Mesothelial cell of epicardium (in vitro differentiated cells): ENCODE measurements around the gene CDH18. TPM values are rescaled to one million over a fixed set of nuclear protein-coding genes. Genes with fewer than 3 reads are reported as not detected.

Experiments used
- DNase-seq, 2 experiments: peaks; one replicate each; pipeline ENCODE4 v3.0.0; 2021; ENCODE audit warnings: low spot score in 2 of 2; ENCODE audit not compliant: unreplicated experiment in 2 of 2
- H3K27ac Mint-ChIP-seq: 2 replicates; pipeline ENCODE4 v1.8.0; 2021; ENCODE audit warnings: mixed read lengths
- H3K27me3 Mint-ChIP-seq: 2 replicates; pipeline ENCODE4 v1.8.0; 2021; ENCODE audit warnings: low read depth, mixed read lengths
- H3K36me3 Mint-ChIP-seq: 2 replicates; pipeline ENCODE4 v1.8.0; 2021; ENCODE audit warnings: mixed read lengths
- H3K4me1 Mint-ChIP-seq: 2 replicates; pipeline ENCODE4 v1.8.0; 2021; ENCODE audit warnings: mixed read lengths
- H3K4me3 Mint-ChIP-seq: 2 replicates; pipeline ENCODE4 v1.8.0; 2021; ENCODE audit warnings: mild to moderate bottlenecking, moderate library complexity, mixed read lengths
- H3K9me3 Mint-ChIP-seq: 2 replicates; pipeline ENCODE4 v1.8.0; 2021; ENCODE audit warnings: mixed read lengths
- CTCF ChIP-seq: fragments of 200-600 bp; sonication (generic); IDR thresholded peaks from one replicate; pipeline ENCODE4 v1.5.0; 2021; ENCODE audit warnings: antibody characterized with exemption; ENCODE audit not compliant: unreplicated experiment
- total RNA-seq: library from RNA; stranded (reverse); gene quantifications from 3 replicates; pipeline ENCODE4 v1.2.1, GENCODE V29; 2021

Gene CDH18
- total RNA-seq, 1 donor from 2014 or later: 2.1 TPM

GRCh38 chr5:19986806-19987205, 1.2 kb downstream of the CDH18 start:
- peaks cover 32% of the 10 kb centered on the region for H3K27me3 Mint-ChIP-seq
- H3K9me3 Mint-ChIP-seq: no peaks in the 10 kb centered on the region
- TF ChIP-seq CTCF: no peak
- no peak for DNase-seq
- H3K36me3 Mint-ChIP-seq: no peaks in the 10 kb centered on the region
- no peak overlapping the region for H3K27ac Mint-ChIP-seq
- H3K4me3 Mint-ChIP-seq: no peak overlapping the region
- peaks cover 14% of the 10 kb centered on the region for H3K4me1 Mint-ChIP-seq

DNA sequence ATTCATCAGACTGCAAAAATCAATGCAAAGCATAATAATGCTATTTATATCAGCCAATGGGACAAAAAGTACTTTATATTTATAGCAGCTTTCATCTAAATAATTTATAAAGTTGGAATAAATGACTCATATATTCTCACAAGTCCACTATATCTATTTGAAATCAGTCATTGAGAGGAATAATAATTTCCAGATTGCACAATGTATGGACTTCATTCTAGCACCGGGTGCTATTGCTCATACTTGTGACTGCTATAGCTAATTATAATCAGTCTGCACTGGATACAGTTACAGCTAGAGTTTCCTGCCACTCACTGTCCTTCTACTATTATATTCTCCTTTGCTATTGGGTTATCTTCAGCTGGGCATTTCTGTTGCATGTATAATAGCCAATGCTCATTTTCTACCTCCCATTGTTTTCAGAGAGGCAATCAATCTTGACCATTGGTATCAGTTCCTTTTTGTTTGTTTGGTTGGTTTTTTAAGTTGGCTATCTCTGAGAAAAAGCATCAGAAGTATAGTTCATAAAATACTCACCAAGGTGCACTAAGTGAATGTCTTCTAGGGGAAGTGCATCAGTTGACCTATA, 1.9 kb downstream of the CDH18 start:
- H3K27me3 Mint-ChIP-seq: peaks cover 32% of the 10 kb centered on the region
- TF ChIP-seq CTCF: no peak

DNA sequence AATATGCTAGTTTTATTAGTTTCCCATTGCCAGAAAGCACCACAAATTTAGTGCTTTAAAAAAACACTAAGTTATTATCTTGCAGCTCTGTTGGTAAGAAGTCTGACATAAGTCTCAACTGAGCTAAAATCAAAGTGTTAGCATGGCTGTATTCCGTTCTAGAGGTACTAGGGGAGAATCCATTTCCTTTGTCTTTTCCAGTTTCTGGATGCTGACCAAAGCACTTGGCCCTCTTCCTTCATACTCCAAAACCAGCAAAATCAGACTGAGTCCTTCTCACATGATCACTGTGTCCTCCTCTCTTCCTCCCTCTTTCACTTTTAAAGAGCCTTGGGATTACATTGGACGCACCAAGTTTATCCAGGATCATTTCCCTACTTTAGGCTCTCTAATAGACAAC, 9.5 kb downstream of the CDH18 start:
- H3K27me3 Mint-ChIP-seq: no peaks in the 10 kb centered on the region
- no peak for TF ChIP-seq CTCF
- DNase-seq: no peak
- H3K36me3 Mint-ChIP-seq: no peaks in the 10 kb centered on the region
- no peaks in the 10 kb centered on the region for H3K4me1 Mint-ChIP-seq
- no peak overlapping the region for H3K27ac Mint-ChIP-seq
- H3K9me3 Mint-ChIP-seq: peaks cover 3% of the 10 kb centered on the region
- no peak overlapping the region for H3K4me3 Mint-ChIP-seq

More for the DNA sequence above, 1.9 kb downstream of the CDH18 start:
- no peaks in the 10 kb centered on the region for H3K36me3 Mint-ChIP-seq
- no peak overlapping the region for H3K27ac Mint-ChIP-seq
- H3K4me1 Mint-ChIP-seq: peaks cover 14% of the 10 kb centered on the region
- H3K9me3 Mint-ChIP-seq: no peaks in the 10 kb centered on the region
- DNase-seq: no peak
- H3K4me3 Mint-ChIP-seq: no peak overlapping the region

- no peak overlapping the region for H3K27ac Mint-ChIP-seq
- peaks cover 6% of the 10 kb centered on the region for H3K9me3 Mint-ChIP-seq
- DNase-seq: no peak
- H3K4me1 Mint-ChIP-seq: no peaks in the 10 kb centered on the region
- H3K36me3 Mint-ChIP-seq: no peaks in the 10 kb centered on the region
- H3K27me3 Mint-ChIP-seq: no peaks in the 10 kb centered on the region
- no peak overlapping the region for H3K4me3 Mint-ChIP-seq
- no peak for TF ChIP-seq CTCF
Measured at GRCh38 chr5:19977099-19977498, 10.9 kb downstream of the CDH18 start.

- no peak for TF ChIP-seq CTCF
- H3K27me3 Mint-ChIP-seq: no peaks in the 10 kb centered on the region
- no peaks in the 10 kb centered on the region for H3K36me3 Mint-ChIP-seq
- peaks cover 6% of the 10 kb centered on the region for H3K9me3 Mint-ChIP-seq
- H3K4me3 Mint-ChIP-seq: no peak overlapping the region
- no peak overlapping the region for H3K27ac Mint-ChIP-seq
- DNase-seq: no peak
- H3K4me1 Mint-ChIP-seq: no peaks in the 10 kb centered on the region
Measured at GRCh38 chr5:19975795-19976194, 12.2 kb downstream of the CDH18 start.

DNA sequence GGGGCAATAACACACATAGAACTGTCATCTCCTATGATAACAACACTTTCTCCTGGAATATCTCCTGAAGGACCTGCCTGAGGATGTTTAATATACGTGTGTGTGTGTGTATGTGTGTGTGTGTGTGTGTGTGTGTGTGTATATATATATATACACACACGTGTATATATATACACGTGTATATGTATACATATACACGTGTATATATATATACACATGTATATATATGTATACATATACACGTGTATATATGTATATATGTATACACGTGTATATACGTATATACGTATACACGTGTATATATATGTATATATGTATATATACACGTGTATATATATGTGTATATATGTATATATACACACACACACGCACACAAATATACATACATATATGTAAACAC, 27.5 kb downstream of the CDH18 start:
- H3K4me1 Mint-ChIP-seq: peaks cover 1% of the 10 kb centered on the region
- H3K27me3 Mint-ChIP-seq: no peaks in the 10 kb centered on the region
- H3K27ac Mint-ChIP-seq: no peak overlapping the region
- peaks cover 9% of the 10 kb centered on the region for H3K9me3 Mint-ChIP-seq
- H3K36me3 Mint-ChIP-seq: no peaks in the 10 kb centered on the region
- no peak for DNase-seq
- TF ChIP-seq CTCF: no peak
- no peak overlapping the region for H3K4me3 Mint-ChIP-seq
